Endothelial cell of umbilical vein (primary cell): ENCODE measurements around the gene TRANK1. TPM values are rescaled to one million over a fixed set of nuclear protein-coding genes. Genes with fewer than 3 reads are reported as not detected.
"Not testable (repeated sequence)": the region's sequence is repeated elsewhere in the genome, so short reads cannot be mapped to it uniquely, and the experiment has no call there.

Experiments
- BruUV-seq: library from RNA; stranded (reverse); fragments of 400-500 nt; replicated peaks from 2 replicates; lab custom pipeline; 2021; lab: Mats Ljungman, UMichigan
- CTCF ChIA-PET: fragments of 300-600, 350-600 bp; sonication (Branson Sonifier 250); formaldehyde crosslinking; loops from one replicate; lab custom pipeline; 2021; ENCODE audit warnings: antibody characterized with exemption, inconsistent platforms; lab: Charles Lee
- POLR2A ChIA-PET: fragments of 300-600, 350-600 bp; sonication (Branson Sonifier 250); formaldehyde crosslinking; loops from one replicate; lab custom pipeline; 2021; ENCODE audit warnings: antibody characterized with exemption, inconsistent platforms; lab: Charles Lee
- DNase-seq: peaks from one replicate; pipeline ENCODE4 v3.0.0-alpha.2; 2011; ENCODE audit warnings: low read depth, low spot score
- FAIRE-seq: peaks from 2 replicates; lab custom pipeline; 2011; peaks lifted over from hg19 to GRCh38; lab: Jason Lieb, UNC
- H2AFZ ChIP-seq: 2 replicates; pipeline ENCODE4 v1.6.0; 2012; ENCODE audit warnings: low read depth, low read length, control low read depth, inconsistent platforms
- H3K27ac ChIP-seq: 2 replicates; pipeline ENCODE4 v1.5.1; 2011; ENCODE audit warnings: low read depth, mild to moderate bottlenecking, control low read depth, low read length, moderate library complexity; ENCODE audit not compliant: insufficient read depth
- H3K27me3 ChIP-seq, 2 experiments: 2 replicates each; pipeline versions ENCODE4 v1.6.0 to v1.6.1; 2011; ENCODE audit warnings: low read length in 2 of 2, mixed read lengths in 1 of 2; ENCODE audit not compliant: control insufficient read depth in 2 of 2, insufficient read depth in 2 of 2
- H3K36me3 ChIP-seq, 2 experiments: 2 replicates in 1 of 2; 3 replicates in 1 of 2; pipeline ENCODE4 v1.5.1; 2011; ENCODE audit warnings: low read length in 2 of 2, mild to moderate bottlenecking in 1 of 2, moderate library complexity in 1 of 2; ENCODE audit not compliant: control insufficient read depth in 2 of 2, insufficient read depth in 2 of 2; ENCODE audit errors: extremely low read depth in 1 of 2
- H3K4me1 ChIP-seq: 3 replicates; pipeline ENCODE4 v1.5.1; 2011; ENCODE audit warnings: mild to moderate bottlenecking, low read length; ENCODE audit not compliant: control insufficient read depth, insufficient read depth; ENCODE audit errors: extremely low read depth
- H3K4me2 ChIP-seq: 2 replicates; pipeline ENCODE4 v1.6.1; 2011; ENCODE audit warnings: low read length, control low read depth, mixed read lengths; ENCODE audit not compliant: insufficient read depth
- H3K4me3 ChIP-seq, 3 experiments: fragments of 200-600 bp in 1 of 3; sonication (generic), shearing (Covaris generic) in 1 of 3; replicated peaks in 1 of 3; 2 replicates each; pipeline ENCODE4 v1.5.1; 2011 to 2016; ENCODE audit warnings: control low read depth in 3 of 3, low read length in 3 of 3, mild to moderate bottlenecking in 2 of 3, inconsistent platforms in 1 of 3, low read depth in 1 of 3, moderate library complexity in 1 of 3; ENCODE audit not compliant: insufficient read depth in 1 of 3
- H3K79me2 ChIP-seq: 2 replicates; pipeline ENCODE4 v1.6.0; 2012; ENCODE audit warnings: low read length, inconsistent platforms; ENCODE audit not compliant: control insufficient read depth, insufficient read depth
- H3K9ac ChIP-seq: replicated peaks from 2 replicates; pipeline ENCODE3; 2011; ENCODE audit warnings: low read length, control low read depth; ENCODE audit not compliant: insufficient read depth; ENCODE audit errors: extremely low read depth
- H3K9me1 ChIP-seq: replicated peaks from 3 replicates; pipeline ENCODE4 v1.6.0; 2011; ENCODE audit warnings: mild to moderate bottlenecking, low read length; ENCODE audit not compliant: control insufficient read depth, insufficient read depth; ENCODE audit errors: extremely low read depth
- H3K9me3 ChIP-seq: replicated peaks from 2 replicates; pipeline ENCODE4 v1.5.1; 2012; ENCODE audit warnings: low read length, inconsistent platforms; ENCODE audit not compliant: control insufficient read depth, insufficient read depth
- H4K20me1 ChIP-seq: replicated peaks from 2 replicates; pipeline ENCODE3; 2011; ENCODE audit warnings: mild to moderate bottlenecking, low read length; ENCODE audit not compliant: control insufficient read depth, insufficient read depth; ENCODE audit errors: extremely low read depth
- GATA2 ChIP-seq: IDR thresholded peaks from 2 replicates; pipeline ENCODE4 v1.7.0; 2011; ENCODE audit warnings: low read depth, mild to moderate bottlenecking, moderate library complexity, mixed read lengths, low read length; ENCODE audit not compliant: insufficient read length, insufficient read depth
- MYC ChIP-seq: IDR thresholded peaks from one replicate; pipeline ENCODE4 v1.6.1; 2011; ENCODE audit warnings: mild to moderate bottlenecking, low read depth, low read length
- dilution Hi-C: fragments of 300-500 bp; cut with MboI; formaldehyde crosslinking; loops from one replicate; pipeline ENCODE4 v1.15.0; 2019; ENCODE audit warnings: low sequenced_read_pairs; ENCODE audit not compliant: extremely low pct_ligation_motif_present
- intact Hi-C: fragments of 100-400 bp; cut with micrococcal nuclease; formaldehyde crosslinking; loops from one replicate; pipeline ENCODE4 v1.10.0; 2022
- polyA plus RNA-seq, 4 experiments: library from polyadenylated mRNA; depleted of rRNA in 3 of 4; stranded (reverse) in 3 of 4; unstranded in 1 of 4; fragments of >200 nt; gene quantifications; 2 replicates each; pipeline versions ENCODE4 v1.2.1 to v1.2.3, GENCODE V29; 2011 to 2012; ENCODE audit warnings: missing spikeins in 1 of 4
- total RNA-seq: library from RNA; stranded (reverse); gene quantifications from 2 replicates; pipeline ENCODE4 v1.2.3, GENCODE V29; 2021

TRANK1 gene
- total and polyA plus RNA-seq, 2 donors (not counting 3 experiments of a cell fraction or from before 2014, with no cell fraction given), result 4.6 to 14.4 TPM

GRCh38 chr3:36933540-36934296, 11.1 kb downstream of the TRANK1 start:
- DNase-seq, result no peak
- dilution Hi-C loops (no loop called here), intact Hi-C loops (no loop called here)
- ChIA-PET POLR2A (no interaction called here), CTCF (interaction anchor here (2.1 kb wide), 1 partner anchor 25 kb away, joined by 5 read pairs; no protein-coding TSS in a partner anchor)
- H2AFZ ChIP-seq, result no peak overlapping the region
- H3K27ac ChIP-seq, result no peak overlapping the region
- no peaks in the 10 kb centered on the region for H4K20me1 ChIP-seq
- H3K9ac ChIP-seq, result no peak overlapping the region
- H3K4me1 ChIP-seq, result peaks cover 3% of the 10 kb centered on the region
- no peaks in the 10 kb centered on the region for H3K9me3 ChIP-seq
- no peaks in the 10 kb centered on the region for H3K36me3 ChIP-seq
- H3K79me2 ChIP-seq, result no peaks in the 10 kb centered on the region
- no peak overlapping the region for H3K4me3 ChIP-seq
- H3K4me2 ChIP-seq, result no peak overlapping the region
- no peaks in the 10 kb centered on the region for H3K9me1 ChIP-seq
- TF ChIP-seq GATA2, result no peak
- TF ChIP-seq MYC, result no peak
- no peak for FAIRE-seq
- H3K27me3 ChIP-seq, result no peaks in the 10 kb centered on the region
- BruUV-seq, result no TSS peak

- H3K9me1 ChIP-seq, H3K9ac ChIP-seq, H3K4me2 ChIP-seq, BruUV-seq, H3K4me3 ChIP-seq, H2AFZ ChIP-seq, FAIRE-seq, H3K36me3 ChIP-seq, H4K20me1 ChIP-seq, intact Hi-C loops, H3K9me3 ChIP-seq, POLR2A ChIA-PET, DNase-seq, H3K4me1 ChIP-seq, H3K27me3 ChIP-seq, dilution Hi-C loops, H3K79me2 ChIP-seq, H3K27ac ChIP-seq: not testable (repeated sequence)
- CTCF ChIA-PET, result interaction anchor here (1.5 to 2.1 kb wide), 2 partner anchors 8 to 27 kb away, joined by 5 to 11 read pairs; no protein-coding TSS in a partner anchor
Observed at GRCh38 chr3:36931424-36931823, 13.4 kb downstream of the TRANK1 start.
